ENCODE results near the gene B3GAT1.

The B3GAT1 gene

DNA sequence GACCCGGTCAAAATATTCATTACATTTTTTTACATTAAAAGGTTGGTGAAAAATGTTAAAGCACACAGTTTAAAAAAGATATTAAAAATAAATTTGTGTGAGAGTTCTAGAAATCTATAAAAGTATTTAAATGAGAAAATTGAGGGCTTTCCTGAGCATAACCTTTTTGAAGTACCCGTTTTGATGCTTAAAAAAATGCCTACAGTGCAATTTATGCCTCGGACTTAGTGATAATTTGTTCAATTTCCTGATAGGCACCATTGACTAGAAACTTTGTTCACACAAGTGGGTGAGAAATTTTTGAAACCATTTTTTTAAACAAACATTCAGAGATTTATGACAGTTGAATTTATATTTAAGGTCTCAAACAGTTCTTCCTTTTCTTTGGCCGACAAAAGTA lies 29.7 kb upstream of the B3GAT1 start:
- no peak for DNase-seq (ENCODE audit: low read depth, low spot score)

DNA sequence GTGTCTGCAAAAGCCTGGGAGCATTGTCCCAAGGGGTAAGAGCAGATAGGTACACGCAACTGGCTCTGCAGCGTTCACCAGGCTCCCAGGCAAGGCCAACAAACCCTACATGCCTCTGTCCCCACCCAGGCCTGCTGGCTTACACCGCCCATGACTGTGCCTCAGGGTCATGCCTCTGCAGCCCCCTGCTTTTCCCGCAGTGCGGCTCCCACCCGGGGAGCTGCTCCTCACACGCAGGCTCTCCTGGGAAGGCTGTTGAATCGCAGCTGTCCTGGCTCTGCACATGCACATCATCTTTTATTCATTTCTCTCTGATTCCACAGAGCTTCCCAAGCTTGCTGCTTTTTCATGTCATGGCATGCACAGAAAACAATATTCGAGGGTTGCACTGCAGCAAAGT lies 29.2 kb upstream of the B3GAT1 start:
- no peak for DNase-seq (ENCODE audit: low read depth, low spot score)

GRCh38 chr11:134440851-134441250 lies 28.8 kb upstream of the B3GAT1 start:
- DNase-seq (ENCODE audit: low read depth, low spot score): no peak

GRCh38 chr11:134438542-134439537 lies 26.8 kb upstream of the B3GAT1 start:
- no peak for DNase-seq (ENCODE audit: low read depth, low spot score)

- no peak for DNase-seq (ENCODE audit: low read depth, low spot score)
These were observed 25.8 kb upstream of the B3GAT1 start for GRCh38 chr11:134437821-134438220.

GRCh38 chr11:134436781-134437180 lies 24.7 kb upstream of the B3GAT1 start:
- no peak for DNase-seq (ENCODE audit: low read depth, low spot score)

DNA sequence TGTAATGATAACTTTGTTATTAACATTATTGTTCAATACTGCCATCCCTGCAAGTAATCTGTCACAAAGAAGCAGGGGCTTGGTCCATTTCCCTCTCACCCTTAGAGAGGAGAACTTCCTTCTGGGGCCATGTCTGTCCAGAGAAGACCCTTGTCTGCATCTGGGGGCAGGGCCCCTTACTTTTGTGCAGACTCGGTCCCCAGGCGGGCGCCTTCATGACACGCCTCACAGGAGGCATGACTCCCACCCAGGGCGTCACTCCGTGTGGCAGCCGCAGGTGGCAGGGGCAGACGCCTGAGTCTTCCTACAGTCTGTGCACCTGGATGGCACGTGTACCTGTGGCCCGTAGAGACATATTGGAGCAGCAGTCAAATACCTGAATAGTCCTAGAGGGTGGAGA lies 21.8 kb upstream of the B3GAT1 start:
- DNase-seq (ENCODE audit: low read depth, low spot score): no peak

DNA sequence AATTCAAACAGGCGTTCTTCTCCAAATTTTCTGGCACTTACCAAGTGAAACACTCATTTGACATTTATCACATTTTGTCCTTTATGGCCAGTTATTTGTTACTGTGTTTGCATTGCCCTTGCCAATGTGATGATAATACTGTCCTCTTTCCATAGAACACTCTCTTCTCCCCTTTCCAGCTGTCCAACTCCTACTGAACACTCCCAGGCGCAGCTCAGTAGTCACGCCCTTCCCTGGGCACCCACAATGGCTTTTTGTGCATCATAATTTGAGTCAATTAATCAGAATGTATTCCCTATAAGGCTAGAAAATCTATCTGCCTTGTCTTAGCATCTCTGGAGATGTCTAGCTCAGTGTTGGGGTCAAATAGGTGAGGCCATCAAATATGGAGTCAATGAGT lies 21.2 kb upstream of the B3GAT1 start:
- no peak for DNase-seq (ENCODE audit: low read depth, low spot score)

DNA sequence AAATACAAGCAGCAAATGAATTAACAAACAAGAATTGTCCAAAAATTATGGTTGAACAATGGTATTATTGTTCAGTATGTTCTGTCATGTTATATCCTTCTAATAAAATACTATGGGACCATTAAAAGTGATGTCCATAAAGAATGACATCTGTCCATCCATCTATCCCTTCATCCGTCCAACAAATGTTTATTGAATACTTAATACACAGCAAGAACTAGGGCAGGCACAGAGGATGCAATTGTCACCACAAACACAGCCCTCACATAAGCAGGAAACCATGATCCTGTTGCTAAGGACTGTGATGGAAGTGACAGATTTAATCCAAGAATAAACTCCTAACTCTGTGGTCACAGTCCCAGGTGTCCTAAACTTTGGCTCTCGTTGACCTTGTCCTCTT lies 20.7 kb upstream of the B3GAT1 start:
- DNase-seq (ENCODE audit: low read depth, low spot score): no peak

DNA sequence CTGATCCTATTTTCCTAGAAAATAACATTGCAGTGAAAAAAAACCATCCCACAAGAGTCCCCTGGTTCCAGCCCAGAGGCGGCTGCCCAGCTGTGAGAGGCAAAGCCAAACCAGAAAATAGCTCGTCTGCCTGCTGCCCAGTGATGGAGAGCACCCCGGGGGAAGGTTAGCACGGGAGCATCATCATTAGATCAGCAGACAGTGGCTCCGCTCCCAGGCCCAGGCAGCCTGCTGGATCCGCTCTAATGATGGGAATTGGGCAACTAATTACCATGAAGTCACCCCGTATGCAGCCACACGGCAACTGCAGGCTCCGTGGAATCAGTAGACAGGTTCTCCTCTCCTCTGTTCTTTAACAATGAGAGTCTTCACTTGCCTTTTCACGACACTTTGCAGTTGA lies 17.1 kb upstream of the B3GAT1 start:
- no peak for DNase-seq (ENCODE audit: low read depth, low spot score)

DNA sequence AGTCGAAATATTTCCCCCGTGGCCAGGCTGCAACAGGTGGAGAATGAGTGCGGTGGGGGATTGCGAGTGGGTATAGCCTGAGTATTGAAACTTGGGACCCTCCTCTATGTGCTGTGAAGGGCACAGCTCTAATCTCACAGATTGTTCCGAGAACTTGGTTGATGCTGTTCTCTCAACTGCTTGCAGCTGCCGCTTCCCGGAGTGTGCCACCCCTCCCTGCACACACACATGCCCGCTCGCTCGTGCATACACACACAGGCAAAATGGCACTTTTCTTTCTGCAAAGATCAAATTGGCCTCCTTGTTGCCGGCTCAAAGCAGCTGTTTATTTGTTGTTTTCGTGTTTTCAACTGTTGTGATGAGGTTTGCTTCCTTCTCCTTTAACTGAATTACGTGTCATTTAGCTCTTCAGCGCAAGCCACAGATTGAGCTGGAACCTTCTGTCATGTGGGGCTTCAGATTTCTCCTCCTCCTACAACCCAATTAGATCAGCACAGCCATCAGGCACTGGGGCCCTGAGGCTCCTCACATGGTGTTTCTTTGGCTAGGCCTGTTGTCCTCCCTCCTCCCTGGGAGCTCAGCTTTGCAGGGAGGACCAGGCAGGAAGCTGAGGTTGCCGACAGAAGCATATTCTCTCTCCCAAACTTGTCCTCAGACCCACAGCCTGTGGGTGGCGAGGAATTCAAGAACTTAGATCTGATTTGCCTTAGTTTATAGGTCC lies 13.9 kb upstream of the B3GAT1 start:
- DNase-seq (ENCODE audit: low read depth, low spot score): no peak

GRCh38 chr11:134425413-134425812 lies 13.4 kb upstream of the B3GAT1 start:
- no peak for DNase-seq (ENCODE audit: low read depth, low spot score)

DNA sequence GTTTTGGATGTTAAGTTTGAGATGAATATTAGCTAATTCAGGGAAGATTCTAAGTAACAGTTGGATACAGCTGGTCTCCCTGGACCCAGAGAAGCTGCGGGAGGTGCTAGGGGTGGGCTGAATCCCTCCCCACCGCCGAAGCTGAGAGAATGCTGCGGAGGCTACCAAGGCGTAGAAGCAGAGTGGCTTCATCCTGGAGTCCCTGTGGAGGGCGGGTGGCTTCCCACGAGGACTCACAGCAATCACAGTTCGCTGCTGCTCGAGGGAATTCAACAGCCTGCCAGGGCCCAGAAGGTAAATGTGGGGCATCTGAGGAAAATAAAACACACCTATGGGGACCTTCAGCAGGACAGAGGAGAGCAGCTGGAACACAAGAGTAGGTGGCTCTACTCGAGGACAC lies 11.1 kb upstream of the B3GAT1 start:
- no peak for DNase-seq (ENCODE audit: low read depth, low spot score)

DNA sequence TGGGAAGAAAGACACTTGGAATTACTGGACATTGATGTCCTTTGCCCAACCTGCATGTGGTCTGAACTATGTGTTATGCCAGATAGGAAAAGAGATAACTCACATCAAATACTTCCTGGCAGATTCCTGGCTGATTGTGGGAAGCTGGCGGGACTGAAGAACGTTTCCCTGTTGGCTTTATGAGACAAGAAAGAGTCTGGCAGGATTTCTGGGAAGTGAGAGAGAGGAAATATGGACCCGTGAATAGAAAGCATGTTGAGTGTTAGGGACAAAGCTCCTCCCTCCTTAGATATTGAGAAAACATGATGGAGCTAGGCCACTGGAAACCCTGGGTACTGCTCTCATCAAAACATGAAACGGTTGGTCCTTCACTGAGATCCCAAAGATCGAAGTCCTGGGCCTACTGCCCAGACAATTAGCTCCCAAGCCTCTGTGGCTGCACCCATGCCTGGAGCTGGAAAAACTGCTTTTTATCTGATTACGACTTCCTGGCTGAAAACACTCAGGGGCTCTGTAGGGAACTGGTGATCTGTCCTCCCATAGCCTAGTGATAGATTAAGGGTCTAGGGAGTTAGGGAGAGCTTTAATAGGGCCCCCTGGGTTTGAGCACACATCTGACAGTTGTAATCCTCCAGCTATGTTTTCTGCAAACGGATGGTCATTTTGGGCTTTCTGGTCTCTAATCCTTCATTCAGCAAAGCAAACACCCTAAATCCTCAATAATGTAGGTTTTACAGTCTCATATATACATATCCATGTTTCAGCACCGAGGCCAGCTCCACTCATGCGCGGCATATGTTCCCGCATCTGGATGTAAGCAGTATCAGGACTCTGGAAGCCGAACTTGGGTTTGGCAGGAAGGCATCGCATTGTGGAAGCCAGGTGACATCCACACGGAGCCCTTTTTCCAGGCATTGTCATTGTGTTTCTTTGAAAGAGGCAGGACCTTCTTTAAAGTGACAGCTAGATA lies 6.1 kb upstream of the B3GAT1 start:
- DNase-seq (ENCODE audit: low read depth, low spot score): no peak

DNA sequence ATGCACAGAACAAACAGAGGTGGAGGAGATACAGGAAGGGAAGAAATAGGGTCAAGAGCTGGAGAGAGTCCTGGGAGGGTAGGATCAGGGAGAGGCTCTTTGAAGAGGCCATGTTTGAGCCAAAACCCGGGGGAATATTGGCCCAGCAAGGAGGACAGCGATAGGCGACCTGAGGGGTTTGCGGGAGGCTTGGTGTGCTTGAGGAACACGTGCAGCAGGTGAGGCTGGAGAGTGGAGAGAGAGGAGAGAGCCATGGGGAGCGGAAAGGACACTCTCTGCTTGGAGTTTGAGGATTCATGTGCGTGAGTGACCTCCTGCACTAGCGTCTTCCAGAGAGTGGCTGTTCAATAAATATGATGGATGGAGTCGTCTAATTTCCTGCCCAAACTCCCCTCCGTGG lies 4.7 kb upstream of the B3GAT1 start:
- no peak for DNase-seq (ENCODE audit: low read depth, low spot score)

- no peak for DNase-seq (ENCODE audit: low read depth, low spot score)
These were observed 3.0 kb upstream of the B3GAT1 start for GRCh38 chr11:134414766-134415765.

- no peak for DNase-seq (ENCODE audit: low read depth, low spot score)
These were observed 2.0 kb upstream of the B3GAT1 start for GRCh38 chr11:134413826-134414731.

DNA sequence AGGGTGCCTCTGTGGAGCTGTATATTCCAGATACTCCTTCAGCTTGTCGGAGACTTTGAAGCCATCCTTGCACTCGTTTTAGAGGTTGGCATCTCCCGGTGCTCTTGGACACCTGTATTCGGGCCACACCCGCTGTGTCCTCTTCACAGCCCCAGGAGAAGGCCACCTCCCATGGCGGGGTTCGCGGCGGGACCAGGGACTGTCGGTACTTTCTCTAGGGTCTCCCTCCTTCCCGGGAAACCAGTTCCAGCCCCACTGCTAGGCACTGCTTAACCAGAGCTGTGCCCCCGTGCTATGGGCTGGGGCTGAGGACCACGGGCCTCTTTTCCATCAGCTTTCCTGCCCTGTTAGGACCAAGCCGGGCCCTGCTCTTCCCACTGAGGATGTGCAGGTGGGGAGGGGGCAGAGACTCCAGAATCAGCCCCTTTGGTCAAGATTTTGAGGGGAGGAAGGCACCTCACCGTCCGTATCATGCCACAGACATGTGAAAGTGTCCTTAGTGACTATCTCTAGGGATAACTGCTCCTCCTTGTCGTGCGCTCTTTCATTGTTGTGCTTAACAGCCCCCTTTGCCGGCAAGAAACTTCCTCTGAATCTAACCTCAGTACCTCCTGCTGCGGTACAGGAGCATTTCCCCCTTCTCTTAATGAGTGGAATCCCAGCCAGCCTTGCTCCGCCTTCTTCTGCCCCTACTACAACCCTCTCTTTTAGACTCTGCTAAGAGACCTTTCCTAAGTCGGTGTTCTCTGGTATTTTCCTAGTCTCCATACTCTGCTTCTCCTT lies 1.2 kb upstream of the B3GAT1 start:
- no peak for DNase-seq (ENCODE audit: low read depth, low spot score)

- no peak for DNase-seq (ENCODE audit: low read depth, low spot score)
These were observed 1.3 kb downstream of the B3GAT1 start for GRCh38 chr11:134410766-134411165.
